A549 (cell line): ENCODE measurements around the gene UMOD.

Experiments used
- BHLHE40 ChIP-seq: IDR thresholded peaks from 2 replicates; pipeline ENCODE4 v1.6.1; 2012; ENCODE audit warnings: low read depth, low read length, inconsistent platforms
- CHD2 ChIP-seq: fragments of 150-350 bp; IDR thresholded peaks from 2 replicates; pipeline ENCODE4 v1.6.1; 2014; ENCODE audit warnings: low read length; ENCODE audit not compliant: partially characterized antibody
- CHD4 ChIP-seq: fragments of 200-600 bp; sonication (generic); IDR thresholded peaks from 2 replicates; pipeline ENCODE4 v1.6.1; 2016; ENCODE audit warnings: antibody characterized with exemption, mild to moderate bottlenecking, borderline replicate concordance
- POLR2A ChIP-seq: IDR thresholded peaks from 2 replicates; pipeline ENCODE4 v1.6.1; 2012; ENCODE audit warnings: mild to moderate bottlenecking, low read length
- RAD21 ChIP-seq, 2 experiments: fragments of >200 bp in 1 of 2; sonication (Bioruptor Twin) in 1 of 2; formaldehyde crosslinking in 1 of 2; IDR thresholded peaks in 1 of 2; conservative IDR thresholded peaks in 1 of 2; 2 replicates in 1 of 2; 3 replicates in 1 of 2; pipeline ENCODE4 v1.6.1; 2012 to 2018; ENCODE audit warnings: inconsistent platforms in 1 of 2
- TF ChIP-seq, protein P1 (sequence below): fragments of >200 bp; sonication (Bioruptor Twin); formaldehyde crosslinking; IDR thresholded peaks from 3 replicates; pipeline ENCODE4 v1.5.1; 2016
- TF ChIP-seq, protein P2 (sequence below): fragments of 200-600 bp; sonication (generic); IDR thresholded peaks from 2 replicates; pipeline ENCODE4 v1.6.1; 2016; ENCODE audit warnings: antibody characterized with exemption, mild to moderate bottlenecking, moderate library complexity
- TF ChIP-seq, protein P3 (sequence below): fragments of 250-450 bp; sonication (Bioruptor Pico); IDR thresholded peaks from 2 replicates; pipeline ENCODE4 v1.5.0; 2021; ENCODE audit warnings: mild to moderate bottlenecking, moderate library complexity, borderline replicate concordance

DNA sequence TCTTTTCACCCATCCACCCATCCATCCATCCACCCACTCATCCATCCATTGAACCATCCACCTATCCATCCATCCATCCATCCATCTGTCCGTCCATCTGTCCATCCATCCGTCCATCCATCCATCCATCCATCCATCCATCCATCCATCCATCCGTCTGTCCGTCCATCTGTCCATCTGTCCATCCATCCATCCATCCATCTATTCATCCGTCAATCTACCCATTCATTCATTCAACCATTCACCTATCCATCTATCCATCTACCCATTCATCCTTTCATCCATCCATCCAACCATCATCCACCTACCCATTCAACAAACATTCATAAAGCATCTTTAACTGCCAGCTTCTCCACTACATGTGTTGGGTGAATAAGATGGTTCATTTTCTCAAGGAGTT is 54.1 kb downstream of the UMOD start:
- TF ChIP-seq, protein P1, sequence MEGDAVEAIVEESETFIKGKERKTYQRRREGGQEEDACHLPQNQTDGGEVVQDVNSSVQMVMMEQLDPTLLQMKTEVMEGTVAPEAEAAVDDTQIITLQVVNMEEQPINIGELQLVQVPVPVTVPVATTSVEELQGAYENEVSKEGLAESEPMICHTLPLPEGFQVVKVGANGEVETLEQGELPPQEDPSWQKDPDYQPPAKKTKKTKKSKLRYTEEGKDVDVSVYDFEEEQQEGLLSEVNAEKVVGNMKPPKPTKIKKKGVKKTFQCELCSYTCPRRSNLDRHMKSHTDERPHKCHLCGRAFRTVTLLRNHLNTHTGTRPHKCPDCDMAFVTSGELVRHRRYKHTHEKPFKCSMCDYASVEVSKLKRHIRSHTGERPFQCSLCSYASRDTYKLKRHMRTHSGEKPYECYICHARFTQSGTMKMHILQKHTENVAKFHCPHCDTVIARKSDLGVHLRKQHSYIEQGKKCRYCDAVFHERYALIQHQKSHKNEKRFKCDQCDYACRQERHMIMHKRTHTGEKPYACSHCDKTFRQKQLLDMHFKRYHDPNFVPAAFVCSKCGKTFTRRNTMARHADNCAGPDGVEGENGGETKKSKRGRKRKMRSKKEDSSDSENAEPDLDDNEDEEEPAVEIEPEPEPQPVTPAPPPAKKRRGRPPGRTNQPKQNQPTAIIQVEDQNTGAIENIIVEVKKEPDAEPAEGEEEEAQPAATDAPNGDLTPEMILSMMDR, result no peak
- no peak for TF ChIP-seq CHD4
- TF ChIP-seq, protein P2, sequence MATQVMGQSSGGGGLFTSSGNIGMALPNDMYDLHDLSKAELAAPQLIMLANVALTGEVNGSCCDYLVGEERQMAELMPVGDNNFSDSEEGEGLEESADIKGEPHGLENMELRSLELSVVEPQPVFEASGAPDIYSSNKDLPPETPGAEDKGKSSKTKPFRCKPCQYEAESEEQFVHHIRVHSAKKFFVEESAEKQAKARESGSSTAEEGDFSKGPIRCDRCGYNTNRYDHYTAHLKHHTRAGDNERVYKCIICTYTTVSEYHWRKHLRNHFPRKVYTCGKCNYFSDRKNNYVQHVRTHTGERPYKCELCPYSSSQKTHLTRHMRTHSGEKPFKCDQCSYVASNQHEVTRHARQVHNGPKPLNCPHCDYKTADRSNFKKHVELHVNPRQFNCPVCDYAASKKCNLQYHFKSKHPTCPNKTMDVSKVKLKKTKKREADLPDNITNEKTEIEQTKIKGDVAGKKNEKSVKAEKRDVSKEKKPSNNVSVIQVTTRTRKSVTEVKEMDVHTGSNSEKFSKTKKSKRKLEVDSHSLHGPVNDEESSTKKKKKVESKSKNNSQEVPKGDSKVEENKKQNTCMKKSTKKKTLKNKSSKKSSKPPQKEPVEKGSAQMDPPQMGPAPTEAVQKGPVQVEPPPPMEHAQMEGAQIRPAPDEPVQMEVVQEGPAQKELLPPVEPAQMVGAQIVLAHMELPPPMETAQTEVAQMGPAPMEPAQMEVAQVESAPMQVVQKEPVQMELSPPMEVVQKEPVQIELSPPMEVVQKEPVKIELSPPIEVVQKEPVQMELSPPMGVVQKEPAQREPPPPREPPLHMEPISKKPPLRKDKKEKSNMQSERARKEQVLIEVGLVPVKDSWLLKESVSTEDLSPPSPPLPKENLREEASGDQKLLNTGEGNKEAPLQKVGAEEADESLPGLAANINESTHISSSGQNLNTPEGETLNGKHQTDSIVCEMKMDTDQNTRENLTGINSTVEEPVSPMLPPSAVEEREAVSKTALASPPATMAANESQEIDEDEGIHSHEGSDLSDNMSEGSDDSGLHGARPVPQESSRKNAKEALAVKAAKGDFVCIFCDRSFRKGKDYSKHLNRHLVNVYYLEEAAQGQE, result no peak
- no peak for TF ChIP-seq BHLHE40
- no peak for TF ChIP-seq CHD2
- TF ChIP-seq, protein P3, sequence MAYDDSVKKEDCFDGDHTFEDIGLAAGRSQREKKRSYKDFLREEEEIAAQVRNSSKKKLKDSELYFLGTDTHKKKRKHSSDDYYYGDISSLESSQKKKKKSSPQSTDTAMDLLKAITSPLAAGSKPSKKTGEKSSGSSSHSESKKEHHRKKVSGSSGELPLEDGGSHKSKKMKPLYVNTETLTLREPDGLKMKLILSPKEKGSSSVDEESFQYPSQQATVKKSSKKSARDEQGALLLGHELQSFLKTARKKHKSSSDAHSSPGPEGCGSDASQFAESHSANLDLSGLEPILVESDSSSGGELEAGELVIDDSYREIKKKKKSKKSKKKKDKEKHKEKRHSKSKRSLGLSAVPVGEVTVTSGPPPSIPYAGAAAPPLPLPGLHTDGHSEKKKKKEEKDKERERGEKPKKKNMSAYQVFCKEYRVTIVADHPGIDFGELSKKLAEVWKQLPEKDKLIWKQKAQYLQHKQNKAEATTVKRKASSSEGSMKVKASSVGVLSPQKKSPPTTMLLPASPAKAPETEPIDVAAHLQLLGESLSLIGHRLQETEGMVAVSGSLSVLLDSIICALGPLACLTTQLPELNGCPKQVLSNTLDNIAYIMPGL (CRISPR knock-in tag), result no peak
- no peak for TF ChIP-seq POLR2A
- no peak for TF ChIP-seq RAD21 (conservative IDR thresholded peaks at IDR 0.05 in 1 of 2, IDR thresholded peaks at IDR 0.05 in 1 of 2)
